ENCODE results near the gene USP48. TPM values are rescaled to one million over a fixed set of nuclear protein-coding genes. Genes with fewer than 3 reads are reported as not detected.

The USP48 gene
- total and polyA plus RNA-seq, 10 donors = 17.5 to 105 (median 82.4) TPM

DNA sequence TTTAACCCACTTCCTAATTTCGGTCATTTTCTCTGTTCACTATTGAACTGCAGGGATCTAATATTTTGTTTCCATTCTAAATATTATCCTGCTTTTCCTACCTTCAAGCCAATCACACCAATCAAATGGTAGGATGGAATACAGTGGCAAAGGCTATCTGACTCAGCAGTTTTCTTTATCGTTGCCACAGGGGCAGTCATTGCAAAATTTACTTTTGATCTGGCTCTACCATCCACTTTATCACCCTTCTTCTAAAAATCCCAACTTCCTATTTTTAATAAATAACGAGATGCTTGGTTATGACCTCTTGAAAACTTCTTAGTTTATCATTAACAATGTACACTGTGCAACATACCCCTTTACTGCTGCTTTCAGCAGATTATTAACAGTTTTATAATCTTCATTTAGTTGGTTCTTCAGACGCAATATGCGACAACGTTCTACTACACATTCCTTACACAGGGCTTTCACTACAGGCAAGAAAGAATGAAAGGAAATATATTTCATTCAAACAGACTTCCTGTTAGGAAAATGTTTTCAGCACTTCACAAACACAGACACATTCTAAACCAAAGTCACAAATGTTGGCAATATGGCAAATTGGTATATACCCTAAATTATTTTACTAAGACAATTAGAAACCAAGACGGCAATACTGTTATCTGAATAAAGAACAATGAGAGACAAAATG is 61.5 kb downstream of the USP48 start:
- Histone ChIP-seq H3K27me3 (replicated peaks in 1 of 7) (no peaks in the 10 kb centered on the region), H3K36me3 (peaks cover 0 to 100% (median 62%) of the 10 kb centered on the region in 6 donors), H3K4me1 (peaks cover 0 to 6% (median 0%) of the 10 kb centered on the region in 6 donors), H3K9me3 (no peaks in the 10 kb centered on the region), H3K27ac (no peak overlapping the region), H3K4me3 (no peak overlapping the region)
- 43 to 64% (median 52%) methylated on average over 7 of the region's 7 CpGs for WGBS, 5 donors
- intact Hi-C loops (cut with DNase I; ENCODE audit: low total_unique reads) = no loop called here
- no peak for DNase-seq
- TF ChIP-seq, protein P1, sequence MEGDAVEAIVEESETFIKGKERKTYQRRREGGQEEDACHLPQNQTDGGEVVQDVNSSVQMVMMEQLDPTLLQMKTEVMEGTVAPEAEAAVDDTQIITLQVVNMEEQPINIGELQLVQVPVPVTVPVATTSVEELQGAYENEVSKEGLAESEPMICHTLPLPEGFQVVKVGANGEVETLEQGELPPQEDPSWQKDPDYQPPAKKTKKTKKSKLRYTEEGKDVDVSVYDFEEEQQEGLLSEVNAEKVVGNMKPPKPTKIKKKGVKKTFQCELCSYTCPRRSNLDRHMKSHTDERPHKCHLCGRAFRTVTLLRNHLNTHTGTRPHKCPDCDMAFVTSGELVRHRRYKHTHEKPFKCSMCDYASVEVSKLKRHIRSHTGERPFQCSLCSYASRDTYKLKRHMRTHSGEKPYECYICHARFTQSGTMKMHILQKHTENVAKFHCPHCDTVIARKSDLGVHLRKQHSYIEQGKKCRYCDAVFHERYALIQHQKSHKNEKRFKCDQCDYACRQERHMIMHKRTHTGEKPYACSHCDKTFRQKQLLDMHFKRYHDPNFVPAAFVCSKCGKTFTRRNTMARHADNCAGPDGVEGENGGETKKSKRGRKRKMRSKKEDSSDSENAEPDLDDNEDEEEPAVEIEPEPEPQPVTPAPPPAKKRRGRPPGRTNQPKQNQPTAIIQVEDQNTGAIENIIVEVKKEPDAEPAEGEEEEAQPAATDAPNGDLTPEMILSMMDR (IDR thresholded peaks at IDR 0.05 in 8 of 11, conservative IDR thresholded peaks at IDR 0.05 in 3 of 11) = no peak
- TF ChIP-seq POLR2AphosphoS5 (IDR thresholded peaks at IDR 0.05) (no peak), POLR2A (IDR thresholded peaks at IDR 0.05) (no peak)

DNA sequence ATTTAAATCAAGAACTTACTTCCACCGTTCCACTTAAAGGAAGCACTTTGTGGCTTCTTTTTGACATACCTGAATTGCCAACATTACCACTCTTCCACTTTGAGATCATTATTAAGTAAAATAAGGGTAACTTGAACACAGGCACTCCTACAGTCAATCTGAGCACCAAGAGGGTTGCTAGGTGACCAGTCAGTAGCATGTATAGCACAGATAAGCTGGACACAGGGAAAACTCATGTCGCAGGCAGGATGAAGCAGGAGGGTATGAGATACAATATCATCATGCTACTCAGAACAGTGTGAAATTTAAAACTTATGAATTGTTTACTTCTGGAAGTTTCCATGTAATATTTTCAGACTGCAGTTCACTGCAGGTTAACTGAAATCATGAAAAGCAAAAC is 66.8 kb downstream of the USP48 start:
- Histone ChIP-seq H3K36me3 (peaks cover 0 to 100% (median 89%) of the 10 kb centered on the region in 6 donors), H3K4me1 (peaks cover 0 to 2% (median 0%) of the 10 kb centered on the region in 6 donors), H3K4me3 (no peak overlapping the region), H3K27ac (no peak overlapping the region), H3K9me3 (no peaks in the 10 kb centered on the region), H3K27me3 (replicated peaks in 1 of 7) (no peaks in the 10 kb centered on the region)
- no peak for DNase-seq
- WGBS, 5 donors = 63 to 80% (median 70%) methylated on average over 2 of the region's 2 CpGs
- no peak for TF ChIP-seq POLR2AphosphoS5 (IDR thresholded peaks at IDR 0.05)
- TF ChIP-seq, protein P1 (IDR thresholded peaks at IDR 0.05 in 8 of 11, conservative IDR thresholded peaks at IDR 0.05 in 3 of 11) = no peak
- no peak for TF ChIP-seq POLR2A (IDR thresholded peaks at IDR 0.05)
- intact Hi-C loops (cut with DNase I; ENCODE audit: low total_unique reads) = no loop called here

DNA sequence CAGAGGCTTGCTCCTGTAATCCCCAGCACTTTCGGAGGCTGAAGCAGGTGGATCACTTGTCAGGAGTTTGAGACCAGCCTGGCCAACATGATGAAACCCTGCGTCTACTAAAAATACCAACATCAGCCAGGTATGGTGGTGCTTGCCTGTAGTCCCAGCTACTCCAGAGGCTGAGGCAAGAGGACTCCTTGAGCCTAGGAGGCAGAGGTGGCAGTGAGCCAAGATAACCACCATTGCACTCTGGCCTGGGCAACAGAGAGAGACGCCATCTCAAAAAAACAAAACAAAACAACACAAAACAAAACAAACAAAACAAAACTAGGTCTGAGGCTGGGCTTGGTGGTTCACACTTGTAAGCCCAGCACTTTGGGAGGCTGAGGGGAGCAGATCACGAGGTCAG is 75.1 kb downstream of the USP48 start:
- H3K36me3 ChIP-seq = peaks cover 0 to 97% (median 54%) of the 10 kb centered on the region in 6 donors
- no peak overlapping the region for H3K27ac ChIP-seq
- 88 to 100% (median 95%) methylated on average over 4 of the region's 4 CpGs for WGBS, 5 donors
- no peak for DNase-seq
- no peaks in the 10 kb centered on the region for H3K27me3 ChIP-seq (replicated peaks in 1 of 7)
- no peak overlapping the region for H3K4me3 ChIP-seq
- H3K9me3 ChIP-seq = no peaks in the 10 kb centered on the region
- no peak for TF ChIP-seq POLR2AphosphoS5 (IDR thresholded peaks at IDR 0.05)
- TF ChIP-seq, protein P1 (IDR thresholded peaks at IDR 0.05 in 8 of 11, conservative IDR thresholded peaks at IDR 0.05 in 3 of 11) = no peak
- TF ChIP-seq POLR2A (IDR thresholded peaks at IDR 0.05) = no peak
- intact Hi-C loops (cut with DNase I; ENCODE audit: low total_unique reads) = no loop called here
- peaks cover 0 to 36% (median 6%) of the 10 kb centered on the region in 6 donors for H3K4me1 ChIP-seq

DNA sequence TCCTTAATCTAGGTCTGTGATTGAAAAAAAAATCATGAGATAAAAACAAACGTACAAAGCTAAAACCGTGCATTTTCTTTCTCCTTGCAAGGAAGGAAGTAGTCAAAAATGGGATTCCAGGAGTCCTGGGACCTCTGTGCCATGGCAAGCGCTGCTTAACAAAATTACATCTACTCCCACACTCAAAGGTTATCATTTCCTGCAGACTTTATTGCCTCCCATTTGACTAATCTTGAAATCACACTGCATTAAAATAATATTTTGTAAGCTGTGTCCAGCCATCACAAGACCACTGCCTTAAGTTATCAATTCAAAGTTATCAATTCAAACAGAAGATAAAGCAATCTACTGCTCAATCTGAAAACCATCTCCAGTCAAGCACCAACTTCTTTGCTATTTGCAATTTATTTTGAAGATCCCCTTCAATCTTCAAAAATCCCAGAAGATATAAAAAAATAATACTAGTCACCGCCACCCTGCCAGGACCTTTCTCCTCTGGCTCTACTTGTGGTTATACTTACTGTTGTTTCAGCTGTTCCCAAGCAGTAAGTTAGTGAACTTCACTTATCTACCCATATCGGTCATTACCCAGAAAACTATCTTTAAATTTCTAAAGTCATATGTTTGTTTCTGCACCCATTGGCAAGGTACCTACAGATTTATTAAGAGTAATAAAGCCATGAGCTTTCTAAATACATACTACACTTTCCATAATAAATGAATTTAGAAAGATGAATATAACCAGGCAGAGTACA is 75.7 kb downstream of the USP48 start:
- H3K27ac ChIP-seq = no peak overlapping the region
- intact Hi-C loops (cut with DNase I; ENCODE audit: low total_unique reads) = no loop called here
- TF ChIP-seq, protein P1 (IDR thresholded peaks at IDR 0.05 in 8 of 11, conservative IDR thresholded peaks at IDR 0.05 in 3 of 11) = no peak
- TF ChIP-seq POLR2AphosphoS5 (IDR thresholded peaks at IDR 0.05) = no peak
- no peak for TF ChIP-seq POLR2A (IDR thresholded peaks at IDR 0.05)
- H3K4me1 ChIP-seq = peaks cover 0 to 36% (median 6%) of the 10 kb centered on the region in 6 donors
- no peak for DNase-seq
- no peaks in the 10 kb centered on the region for H3K9me3 ChIP-seq
- H3K4me3 ChIP-seq = no peak overlapping the region
- H3K27me3 ChIP-seq (replicated peaks in 1 of 7) = no peaks in the 10 kb centered on the region
- WGBS, 5 donors = 67 to 81% (median 72%) methylated on average over 5 of the region's 5 CpGs
- peaks cover 0 to 97% (median 57%) of the 10 kb centered on the region in 6 donors for H3K36me3 ChIP-seq

All from spleen (tissue), 11 donors.